ENCODE data around the gene FIBCD1. TPM values are rescaled to one million over a fixed set of nuclear protein-coding genes. Genes with fewer than 3 reads are reported as not detected.

The FIBCD1 gene
- total and polyA plus RNA-seq, 12 donors = 0.11 to 55.7 (median 18.3) TPM

DNA sequence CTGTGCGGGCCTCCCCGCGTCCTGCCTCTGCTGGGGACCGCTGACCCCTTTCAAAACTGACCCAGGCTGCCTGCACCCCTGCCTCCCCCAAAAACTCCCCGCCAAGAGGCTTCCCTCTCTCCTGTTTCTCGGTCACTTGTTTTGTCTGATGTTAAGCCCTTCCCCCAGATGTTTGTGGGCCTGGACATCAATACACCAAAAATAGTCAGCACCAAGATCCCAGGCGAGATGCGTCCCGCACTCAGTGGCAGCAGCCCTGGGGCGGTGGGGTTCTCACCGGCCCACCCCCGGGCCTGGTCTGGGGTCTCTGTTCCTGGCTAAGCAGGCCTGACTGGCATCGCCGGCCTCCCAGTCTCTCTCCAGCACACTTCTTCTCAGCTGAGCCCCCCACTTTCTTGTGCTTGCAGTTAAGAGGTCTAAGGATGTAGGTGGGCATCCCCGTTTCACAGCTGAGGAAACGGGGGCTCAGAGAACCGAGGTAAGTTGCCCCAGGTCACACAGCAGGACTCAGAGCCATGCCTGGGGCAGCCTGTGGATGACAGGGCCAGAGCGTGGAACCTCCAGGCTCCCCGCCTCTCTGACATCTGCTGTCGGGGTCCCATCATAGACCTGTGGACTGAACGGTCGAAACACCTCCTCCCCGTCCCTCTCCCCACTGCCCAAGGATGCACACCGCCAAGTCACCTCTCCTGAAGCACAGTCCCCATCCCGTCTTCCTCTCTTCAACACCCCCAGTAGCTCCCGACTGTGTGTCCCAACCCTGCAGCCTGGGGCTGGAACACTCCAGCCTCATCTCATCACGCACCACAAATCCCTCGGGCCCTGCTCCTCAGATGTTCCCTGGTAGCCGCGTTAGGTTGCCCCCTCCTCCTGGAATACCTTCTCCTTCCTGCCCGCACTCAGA, 16.8 kb downstream of the FIBCD1 start:
- no peaks in the 10 kb centered on the region for H3K4me1 ChIP-seq (replicated peaks in 1 of 2)
- intact Hi-C loops (cut with DNase I) = no loop called here

DNA sequence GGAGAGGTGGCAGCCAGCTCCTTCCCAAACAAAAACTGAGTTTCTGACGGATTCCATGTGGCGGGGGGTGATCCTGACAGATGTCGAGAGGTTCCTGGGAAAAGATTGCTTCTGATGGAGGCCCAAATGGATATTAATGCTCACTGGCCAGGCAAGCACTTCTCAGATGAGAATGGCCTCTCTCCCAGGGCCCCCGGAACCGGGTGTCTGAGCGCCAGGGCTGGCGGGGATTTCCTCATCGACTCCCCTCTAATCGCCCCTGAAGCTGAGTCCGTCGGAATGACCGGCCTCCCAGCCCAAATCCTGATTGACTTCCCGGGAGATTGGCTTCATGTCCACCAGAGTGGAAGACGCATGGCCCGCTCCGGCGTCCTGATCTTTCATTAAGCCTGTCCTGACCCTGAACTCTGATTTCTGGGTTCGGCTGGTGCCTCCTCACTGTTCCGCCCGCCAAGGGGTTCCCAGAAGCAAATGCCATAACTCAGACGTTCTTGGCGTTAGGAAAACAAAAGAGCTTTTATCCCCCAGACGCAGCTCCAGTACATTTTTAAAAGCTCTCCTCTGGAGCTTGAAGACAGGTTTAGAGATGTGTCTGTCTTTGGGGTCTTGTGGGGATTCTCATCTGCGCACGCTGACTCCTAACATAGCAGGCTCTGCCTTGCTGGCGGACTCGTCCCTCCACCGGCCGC, 17.6 kb downstream of the FIBCD1 start:
- Histone ChIP-seq H3K27ac (no peak overlapping the region), H3K4me1 (replicated peaks in 1 of 2) (no peaks in the 10 kb centered on the region), H3K27me3 (no peaks in the 10 kb centered on the region), H3K36me3 (replicated peaks in 1 of 2) (no peaks in the 10 kb centered on the region), H3K4me3 (no peak overlapping the region), H3K9me3 (replicated peaks in 1 of 3) (no peaks in the 10 kb centered on the region)
- intact Hi-C loops (cut with DNase I) = no loop called here
- WGBS, 4 donors = 69 to 78% (median 77%) methylated on average over 18 to 29 of the region's 29 CpGs
- TF ChIP-seq, protein P1, sequence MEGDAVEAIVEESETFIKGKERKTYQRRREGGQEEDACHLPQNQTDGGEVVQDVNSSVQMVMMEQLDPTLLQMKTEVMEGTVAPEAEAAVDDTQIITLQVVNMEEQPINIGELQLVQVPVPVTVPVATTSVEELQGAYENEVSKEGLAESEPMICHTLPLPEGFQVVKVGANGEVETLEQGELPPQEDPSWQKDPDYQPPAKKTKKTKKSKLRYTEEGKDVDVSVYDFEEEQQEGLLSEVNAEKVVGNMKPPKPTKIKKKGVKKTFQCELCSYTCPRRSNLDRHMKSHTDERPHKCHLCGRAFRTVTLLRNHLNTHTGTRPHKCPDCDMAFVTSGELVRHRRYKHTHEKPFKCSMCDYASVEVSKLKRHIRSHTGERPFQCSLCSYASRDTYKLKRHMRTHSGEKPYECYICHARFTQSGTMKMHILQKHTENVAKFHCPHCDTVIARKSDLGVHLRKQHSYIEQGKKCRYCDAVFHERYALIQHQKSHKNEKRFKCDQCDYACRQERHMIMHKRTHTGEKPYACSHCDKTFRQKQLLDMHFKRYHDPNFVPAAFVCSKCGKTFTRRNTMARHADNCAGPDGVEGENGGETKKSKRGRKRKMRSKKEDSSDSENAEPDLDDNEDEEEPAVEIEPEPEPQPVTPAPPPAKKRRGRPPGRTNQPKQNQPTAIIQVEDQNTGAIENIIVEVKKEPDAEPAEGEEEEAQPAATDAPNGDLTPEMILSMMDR (IDR thresholded peaks at IDR 0.05) = no peak
- TF ChIP-seq POLR2A (IDR thresholded peaks at IDR 0.05) = no peak
- no peak for DNase-seq

More for the DNA sequence above, 16.8 kb downstream of the FIBCD1 start:
- Histone ChIP-seq H3K36me3 (replicated peaks in 1 of 2) (no peaks in the 10 kb centered on the region), H3K27me3 (no peaks in the 10 kb centered on the region), H3K27ac (no peak overlapping the region), H3K4me3 (no peak overlapping the region), H3K9me3 (replicated peaks in 1 of 3) (no peaks in the 10 kb centered on the region)
- no peak for DNase-seq
- WGBS, 4 donors = 86 to 88% (median 87%) methylated on average over 22 to 31 of the region's 31 CpGs
- TF ChIP-seq POLR2A (IDR thresholded peaks at IDR 0.05) = no peak
- TF ChIP-seq, protein P1 (IDR thresholded peaks at IDR 0.05) = no peak

DNA sequence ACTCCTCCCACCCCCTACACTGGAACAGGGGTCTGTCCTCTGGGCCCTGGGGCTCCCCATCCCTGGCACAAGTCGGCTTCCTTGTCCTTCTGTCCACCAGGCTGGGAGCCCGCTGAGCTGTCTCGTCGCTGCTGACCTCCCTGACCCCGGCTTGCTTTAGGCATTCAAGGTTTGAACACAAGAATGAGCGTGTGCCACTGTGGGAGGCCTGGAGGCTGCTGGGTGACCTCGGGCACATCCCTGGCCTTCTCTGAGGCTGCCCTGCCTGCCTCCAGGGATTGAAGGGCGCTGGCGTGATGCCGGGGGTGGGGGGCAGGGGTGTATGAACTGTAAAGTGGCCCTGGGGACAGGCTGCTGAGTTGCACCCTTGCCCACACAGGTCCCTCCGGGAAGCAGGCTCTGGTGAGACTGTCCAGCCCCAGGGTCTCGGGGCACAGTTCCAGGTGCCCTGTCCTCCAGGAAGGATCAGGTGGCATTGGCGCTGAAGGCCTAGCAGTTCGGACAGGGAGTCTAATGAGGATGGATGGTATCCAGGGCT, 18.2 kb downstream of the FIBCD1 start:
- H3K36me3 ChIP-seq (replicated peaks in 1 of 2) = no peaks in the 10 kb centered on the region
- H3K27ac ChIP-seq = no peak overlapping the region
- H3K4me3 ChIP-seq = no peak overlapping the region
- no peaks in the 10 kb centered on the region for H3K9me3 ChIP-seq (replicated peaks in 1 of 3)
- intact Hi-C loops (cut with DNase I) = no loop called here
- no peaks in the 10 kb centered on the region for H3K4me1 ChIP-seq (replicated peaks in 1 of 2)
- 54 to 78% (median 74%) methylated on average over 7 to 14 of the region's 14 CpGs for WGBS, 4 donors
- H3K27me3 ChIP-seq = no peaks in the 10 kb centered on the region
- DNase-seq = no peak
- TF ChIP-seq, protein P1 (IDR thresholded peaks at IDR 0.05) = no peak
- no peak for TF ChIP-seq POLR2A (IDR thresholded peaks at IDR 0.05)

DNA sequence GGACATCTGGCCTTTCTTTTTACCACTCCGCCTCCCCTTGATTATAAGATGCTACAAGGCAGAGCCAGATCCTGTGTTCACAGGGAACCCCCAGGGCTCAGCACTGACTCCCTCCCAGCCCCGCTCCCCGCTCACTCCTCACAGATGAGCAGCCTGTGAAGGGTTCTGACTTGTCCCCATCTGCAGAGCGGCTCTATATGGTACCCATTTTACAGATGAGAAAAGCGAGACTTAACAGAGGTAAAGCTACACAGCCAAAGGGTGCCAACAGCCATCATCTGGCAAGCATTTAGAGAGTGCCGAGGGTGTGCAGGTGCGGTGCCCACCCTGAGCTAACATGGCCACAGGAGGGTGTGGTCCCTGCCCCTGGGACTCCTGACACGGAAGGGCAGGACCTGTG, 18.8 kb downstream of the FIBCD1 start:
- Histone ChIP-seq H3K27me3 (no peaks in the 10 kb centered on the region), H3K4me1 (replicated peaks in 1 of 2) (no peaks in the 10 kb centered on the region), H3K27ac (no peak overlapping the region), H3K4me3 (no peak overlapping the region), H3K36me3 (replicated peaks in 1 of 2) (no peaks in the 10 kb centered on the region), H3K9me3 (replicated peaks in 1 of 3) (no peaks in the 10 kb centered on the region)
- 92 to 97% (median 95%) methylated on average over 6 to 8 of the region's 8 CpGs for WGBS, 4 donors
- DNase-seq = no peak
- TF ChIP-seq POLR2A (IDR thresholded peaks at IDR 0.05) = no peak
- TF ChIP-seq, protein P1 (IDR thresholded peaks at IDR 0.05) = no peak
- intact Hi-C loops (cut with DNase I) = no loop called here
